HG03045 (cell line): Measurements from ENCODE around the gene RECQL.
"Not testable (repeated sequence)": the region's sequence is repeated elsewhere in the genome, so short reads cannot be mapped to it uniquely, and the experiment has no call there.

ENCODE experiments used
- ATAC-seq: cut with Tn5 transposase; IDR thresholded peaks from one replicate; pipeline ENCODE4 v1.9.1; 2021; ENCODE audit warnings: mild to moderate bottlenecking, moderate library complexity; ENCODE audit not compliant: unreplicated experiment

The RECQL gene

GRCh38 chr12:21505888-21506287 is 4.5 kb upstream of the RECQL start:
- no peak for ATAC-seq

- ATAC-seq, result no peak
These were observed 1.4 kb upstream of the RECQL start for GRCh38 chr12:21502872-21503271.

- ATAC-seq, result no peak
These were observed 695 bp upstream of the RECQL start for GRCh38 chr12:21502164-21502496.

GRCh38 chr12:21500786-21501257 is 613 bp downstream of the RECQL start:
- no peak for ATAC-seq

GRCh38 chr12:21499765-21500164 is 1.7 kb downstream of the RECQL start:
- no peak for ATAC-seq

- ATAC-seq, result no peak
These were observed 15.4 kb downstream of the RECQL start for GRCh38 chr12:21485998-21486397.

- no peak for ATAC-seq
These were observed 17.9 kb downstream of the RECQL start for GRCh38 chr12:21483531-21483930.

- no peak for ATAC-seq
These were observed 22.5 kb downstream of the RECQL start for GRCh38 chr12:21478756-21479455.

GRCh38 chr12:21476949-21477348 is 24.5 kb downstream of the RECQL start:
- ATAC-seq, result no peak

- ATAC-seq, result no peak
These were observed 25.9 kb downstream of the RECQL start for GRCh38 chr12:21475552-21475951.

- no peak for ATAC-seq
These were observed 29.1 kb downstream of the RECQL start for GRCh38 chr12:21472197-21472823.

GRCh38 chr12:21471294-21471693 is 30.1 kb downstream of the RECQL start:
- no peak for ATAC-seq

- not testable (repeated sequence) for ATAC-seq
These were observed 34.1 kb downstream of the RECQL start for GRCh38 chr12:21467334-21467733.

- ATAC-seq, result no peak
These were observed 42.0 kb downstream of the RECQL start for GRCh38 chr12:21459474-21459873.

- no peak for ATAC-seq
These were observed 45.1 kb downstream of the RECQL start for GRCh38 chr12:21456291-21456780.

GRCh38 chr12:21453312-21453852 is 48.1 kb downstream of the RECQL start:
- ATAC-seq, result no peak

GRCh38 chr12:21451529-21451928 is 49.9 kb downstream of the RECQL start:
- ATAC-seq, result no peak

- ATAC-seq, result no peak
These were observed 57.0 kb downstream of the RECQL start for GRCh38 chr12:21444193-21445146.

- no peak for ATAC-seq
These were observed 62.1 kb downstream of the RECQL start for GRCh38 chr12:21439347-21439746.

GRCh38 chr12:21438643-21439042 is 62.8 kb downstream of the RECQL start:
- no peak for ATAC-seq

- ATAC-seq, result no peak
These were observed 66.7 kb downstream of the RECQL start for GRCh38 chr12:21434699-21435098.
